Activated naive CD8-positive, alpha-beta T cell treated with anti-CD3 and anti-CD28 coated beads, Interleukin-2, amount 50 U/mL, for 24 hours (primary cell): ENCODE measurements around the gene IMP4.

Source experiments
- ATAC-seq: fragments of 150-1000 bp; cut with Tn5 transposase; one replicate; pipeline ENCODE4 v1.10.0; 2021
- DNase-seq: peaks from one replicate; pipeline ENCODE4 v3.0.0; 2021
- H3K27ac Mint-ChIP-seq: one replicate; pipeline ENCODE4 v1.8.0; 2021; ENCODE audit warnings: mild to moderate bottlenecking, mixed read lengths
- H3K27me3 Mint-ChIP-seq: one replicate; pipeline ENCODE4 v1.8.0; 2021; ENCODE audit warnings: mixed read lengths
- H3K36me3 Mint-ChIP-seq: one replicate; pipeline ENCODE4 v1.8.0; 2021; ENCODE audit warnings: low read depth, mixed read lengths
- H3K4me1 Mint-ChIP-seq: one replicate; pipeline ENCODE4 v1.8.0; 2021; ENCODE audit warnings: mixed read lengths
- H3K4me3 Mint-ChIP-seq: one replicate; pipeline ENCODE4 v1.8.0; 2021; ENCODE audit warnings: mild to moderate bottlenecking, moderate library complexity, mixed read lengths
- H3K9me3 Mint-ChIP-seq: one replicate; pipeline ENCODE4 v1.8.0; 2021; ENCODE audit warnings: mixed read lengths

Gene IMP4

GRCh38 chr2:130373808-130374365 is 31.2 kb downstream of the IMP4 start:
- Mint-ChIP-seq H3K27me3 (no peaks in the 10 kb centered on the region), H3K4me1 (peaks cover 72% of the 10 kb centered on the region), H3K9me3 (peaks cover 5% of the 10 kb centered on the region), H3K4me3 (peak overlapping the region; percentile 92), H3K27ac (peak overlapping the region; percentile 85), H3K36me3 (peaks cover 38% of the 10 kb centered on the region)
- DNase-seq (no peak), ATAC-seq (no peak)

GRCh38 chr2:130374587-130375290 is 32.0 kb downstream of the IMP4 start:
- Mint-ChIP-seq H3K9me3 (peaks cover 5% of the 10 kb centered on the region), H3K4me3 (no peak overlapping the region), H3K4me1 (peaks cover 79% of the 10 kb centered on the region), H3K36me3 (peaks cover 40% of the 10 kb centered on the region), H3K27me3 (no peaks in the 10 kb centered on the region), H3K27ac (peak overlapping the region; percentile 79)
- ATAC-seq (no peak), DNase-seq (no peak)

DNA sequence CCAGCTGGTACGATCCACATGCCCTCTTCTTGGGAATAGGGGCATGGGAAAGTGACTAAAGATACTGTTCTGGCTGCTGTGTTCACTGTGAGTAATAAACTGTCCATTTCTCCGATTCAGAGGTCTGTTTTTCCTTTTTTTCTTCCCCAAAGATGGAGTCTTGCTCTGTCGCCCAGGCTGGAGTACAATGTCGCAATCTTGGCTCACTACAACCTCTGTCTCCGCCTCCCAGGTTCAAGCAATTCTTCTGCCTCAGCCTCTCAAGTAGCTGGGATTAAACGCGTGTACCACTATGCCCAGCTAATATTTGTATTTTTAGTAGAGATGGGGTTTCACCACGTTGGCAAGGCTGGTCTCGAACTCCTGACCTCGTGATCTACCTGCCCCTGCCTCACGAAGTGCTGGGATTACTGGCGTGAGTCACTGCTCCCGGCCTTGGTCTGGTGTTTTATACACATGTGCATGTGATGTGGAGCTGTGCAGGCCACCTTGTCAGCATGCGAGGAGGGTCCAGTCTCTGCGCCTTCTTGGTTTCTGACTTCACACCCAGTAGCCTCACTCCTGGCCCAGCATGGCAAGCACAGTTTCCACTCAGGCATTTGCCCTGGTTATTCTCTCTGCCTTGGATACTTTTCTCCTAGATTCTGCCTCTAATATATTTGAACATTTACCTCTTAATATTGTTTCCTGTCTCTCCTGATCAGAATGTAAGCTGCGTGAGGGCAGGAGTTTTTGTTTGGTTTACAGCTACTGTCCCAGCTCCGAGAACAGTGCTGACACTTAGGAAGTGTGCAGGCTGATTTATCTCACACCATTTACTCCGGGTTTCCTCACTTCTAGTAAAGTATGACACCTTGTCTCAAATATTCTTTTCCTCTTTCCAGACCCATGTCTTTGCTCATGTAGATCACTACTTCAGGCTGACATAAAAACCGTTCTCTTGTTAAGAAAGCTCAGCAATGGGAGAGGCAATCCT is 32.9 kb downstream of the IMP4 start:
- H3K9me3 Mint-ChIP-seq, result peaks cover 5% of the 10 kb centered on the region
- ATAC-seq, result no peak
- no peak overlapping the region for H3K4me3 Mint-ChIP-seq
- no peaks in the 10 kb centered on the region for H3K27me3 Mint-ChIP-seq
- H3K4me1 Mint-ChIP-seq, result peaks cover 79% of the 10 kb centered on the region
- H3K27ac Mint-ChIP-seq, result no peak overlapping the region
- no peak for DNase-seq
- peaks cover 38% of the 10 kb centered on the region for H3K36me3 Mint-ChIP-seq

- DNase-seq (no peak), ATAC-seq (no peak)
- no peak overlapping the region for H3K4me3 Mint-ChIP-seq
- H3K27ac Mint-ChIP-seq, result no peak overlapping the region
- peaks cover 30% of the 10 kb centered on the region for H3K36me3 Mint-ChIP-seq
- peaks cover 75% of the 10 kb centered on the region for H3K4me1 Mint-ChIP-seq
- peaks cover 5% of the 10 kb centered on the region for H3K9me3 Mint-ChIP-seq
- no peaks in the 10 kb centered on the region for H3K27me3 Mint-ChIP-seq
Observed at GRCh38 chr2:130376433-130377293, 34.0 kb downstream of the IMP4 start.

DNA sequence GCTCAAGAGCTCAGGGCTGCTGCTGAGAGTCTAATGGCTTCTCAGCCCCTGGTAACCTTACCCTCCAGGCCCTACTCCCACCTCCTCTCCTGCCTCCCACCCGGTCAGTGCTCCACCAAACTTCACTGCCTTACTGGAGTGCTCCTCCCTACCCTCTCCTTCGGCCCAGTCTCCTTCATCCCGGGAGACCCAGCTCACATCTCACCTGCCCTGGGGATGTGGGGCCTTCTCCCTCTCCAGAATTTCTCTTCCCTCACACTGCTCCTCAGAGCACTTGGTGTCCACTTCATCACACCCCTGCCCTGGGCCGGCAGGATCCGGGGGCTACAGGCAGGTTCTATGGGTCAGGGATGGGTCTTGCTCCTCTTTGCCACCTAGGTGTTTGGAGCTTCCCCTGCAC is 34.8 kb downstream of the IMP4 start:
- peaks cover 5% of the 10 kb centered on the region for H3K9me3 Mint-ChIP-seq

GRCh38 chr2:130378206-130378897 is 35.7 kb downstream of the IMP4 start:
- ATAC-seq (no peak), DNase-seq (no peak)
- Mint-ChIP-seq H3K4me1 (peaks cover 69% of the 10 kb centered on the region), H3K27ac (no peak overlapping the region), H3K27me3 (no peaks in the 10 kb centered on the region), H3K4me3 (no peak overlapping the region), H3K36me3 (peaks cover 31% of the 10 kb centered on the region), H3K9me3 (peaks cover 5% of the 10 kb centered on the region)

More for the DNA sequence above, 34.8 kb downstream of the IMP4 start:
- ATAC-seq, result no peak
- Mint-ChIP-seq H3K4me1 (peaks cover 72% of the 10 kb centered on the region), H3K27me3 (no peaks in the 10 kb centered on the region), H3K4me3 (no peak overlapping the region), H3K27ac (no peak overlapping the region), H3K36me3 (peaks cover 30% of the 10 kb centered on the region)
- DNase-seq, result no peak

- Mint-ChIP-seq H3K4me3 (no peak overlapping the region), H3K27me3 (no peaks in the 10 kb centered on the region), H3K9me3 (peaks cover 5% of the 10 kb centered on the region), H3K4me1 (peaks cover 64% of the 10 kb centered on the region), H3K36me3 (peaks cover 26% of the 10 kb centered on the region), H3K27ac (no peak overlapping the region)
- ATAC-seq (no peak), DNase-seq (no peak)
Observed at GRCh38 chr2:130378898-130379214, 36.2 kb downstream of the IMP4 start.

- DNase-seq (peak; percentile 25), ATAC-seq (peak; percentile 91)
- no peak overlapping the region for H3K4me3 Mint-ChIP-seq
- peaks cover 15% of the 10 kb centered on the region for H3K36me3 Mint-ChIP-seq
- peaks cover 49% of the 10 kb centered on the region for H3K4me1 Mint-ChIP-seq
- H3K9me3 Mint-ChIP-seq, result peaks cover 5% of the 10 kb centered on the region
- no peak overlapping the region for H3K27ac Mint-ChIP-seq
- H3K27me3 Mint-ChIP-seq, result no peaks in the 10 kb centered on the region
Observed at GRCh38 chr2:130380096-130380934, 37.6 kb downstream of the IMP4 start.

DNA sequence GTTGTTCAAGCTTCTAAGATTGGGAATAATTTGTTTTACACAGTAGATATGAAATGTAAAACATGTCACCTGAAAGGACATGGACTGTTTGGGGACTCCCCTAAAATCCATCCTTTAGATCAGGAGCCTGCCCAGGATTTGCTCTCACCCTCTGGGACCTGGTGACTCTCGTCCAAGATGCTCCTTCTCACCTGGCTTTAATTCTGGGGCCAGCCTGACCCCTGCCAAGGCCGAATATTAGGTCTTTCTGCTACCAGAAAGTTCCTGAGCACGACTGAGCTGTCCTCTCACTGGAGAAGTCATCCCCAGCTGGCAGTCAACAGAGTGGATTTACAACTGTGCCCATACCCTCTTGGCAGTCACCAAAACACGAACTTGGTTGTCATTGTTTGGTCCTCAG is 38.4 kb downstream of the IMP4 start:
- no peak overlapping the region for H3K4me3 Mint-ChIP-seq
- no peak for DNase-seq
- no peak overlapping the region for H3K27ac Mint-ChIP-seq
- peaks cover 43% of the 10 kb centered on the region for H3K4me1 Mint-ChIP-seq
- no peak for ATAC-seq
- H3K9me3 Mint-ChIP-seq, result no peaks in the 10 kb centered on the region
- peaks cover 7% of the 10 kb centered on the region for H3K36me3 Mint-ChIP-seq
- H3K27me3 Mint-ChIP-seq, result no peaks in the 10 kb centered on the region

DNA sequence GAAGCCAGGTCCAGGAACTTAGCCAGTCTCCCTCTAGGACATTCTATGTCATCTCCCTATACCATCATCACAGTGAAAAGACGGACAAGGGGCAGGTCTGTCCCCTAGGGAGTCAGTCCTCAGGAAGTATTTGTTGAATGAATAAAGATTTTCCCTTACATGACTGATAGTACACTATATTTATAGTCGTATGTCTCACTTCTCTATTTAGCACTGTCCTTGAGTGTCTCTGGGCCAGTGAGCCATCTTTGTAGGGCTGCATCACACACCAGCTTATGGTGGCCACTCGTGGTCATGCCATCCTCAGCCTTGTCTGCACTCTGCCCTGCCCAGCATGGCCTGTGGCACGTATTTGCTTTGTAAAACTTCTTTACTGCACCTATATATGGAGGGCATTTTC is 38.9 kb downstream of the IMP4 start:
- peaks cover 39% of the 10 kb centered on the region for H3K4me1 Mint-ChIP-seq
- no peaks in the 10 kb centered on the region for H3K27me3 Mint-ChIP-seq
- no peak overlapping the region for H3K4me3 Mint-ChIP-seq
- H3K9me3 Mint-ChIP-seq, result no peaks in the 10 kb centered on the region
- DNase-seq, result no peak
- ATAC-seq, result no peak
- no peak overlapping the region for H3K27ac Mint-ChIP-seq
- H3K36me3 Mint-ChIP-seq, result peaks cover 6% of the 10 kb centered on the region

DNA sequence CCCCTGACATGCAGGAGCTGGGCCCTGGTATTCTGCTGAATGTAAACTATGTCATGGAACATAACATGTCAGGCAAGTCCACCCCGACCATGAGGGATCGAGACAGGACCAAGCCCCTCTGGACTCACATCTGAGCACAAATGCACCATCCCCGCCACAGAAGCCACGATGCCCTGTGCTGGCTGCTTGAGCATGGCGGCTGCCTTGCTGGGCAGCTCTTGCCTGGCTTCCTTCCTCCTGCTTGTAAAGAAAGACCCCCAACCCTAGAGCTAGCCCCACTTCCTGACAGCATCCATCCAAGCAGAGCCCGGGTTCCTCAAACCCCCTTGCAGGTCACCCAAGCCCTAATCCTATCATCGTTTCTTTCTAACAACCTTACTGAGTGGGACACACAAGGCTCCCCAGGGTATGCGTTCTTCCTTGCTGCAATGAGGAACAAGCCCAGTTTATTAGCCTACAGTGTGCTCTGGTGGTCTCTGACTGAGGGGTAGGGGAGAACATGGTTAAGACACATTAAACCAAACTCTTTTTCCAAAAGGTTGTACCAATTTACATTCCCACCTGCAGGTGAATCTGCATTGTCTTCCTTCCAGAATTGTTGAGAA is 39.7 kb downstream of the IMP4 start:
- Mint-ChIP-seq H3K27me3 (no peaks in the 10 kb centered on the region), H3K9me3 (no peaks in the 10 kb centered on the region), H3K4me3 (no peak overlapping the region), H3K4me1 (peaks cover 31% of the 10 kb centered on the region), H3K36me3 (peaks cover 6% of the 10 kb centered on the region), H3K27ac (no peak overlapping the region)
- no peak for ATAC-seq
- no peak for DNase-seq

- Mint-ChIP-seq H3K27ac (no peak overlapping the region), H3K4me1 (peaks cover 7% of the 10 kb centered on the region), H3K27me3 (no peaks in the 10 kb centered on the region), H3K4me3 (no peak overlapping the region), H3K9me3 (no peaks in the 10 kb centered on the region), H3K36me3 (peaks cover 3% of the 10 kb centered on the region)
- DNase-seq (no peak), ATAC-seq (no peak)
Observed at GRCh38 chr2:130385709-130386108, 43.0 kb downstream of the IMP4 start.

- ATAC-seq (no peak), DNase-seq (no peak)
- H3K36me3 Mint-ChIP-seq, result peaks cover 3% of the 10 kb centered on the region
- no peak overlapping the region for H3K4me3 Mint-ChIP-seq
- H3K9me3 Mint-ChIP-seq, result no peaks in the 10 kb centered on the region
- H3K27ac Mint-ChIP-seq, result no peak overlapping the region
- H3K27me3 Mint-ChIP-seq, result peaks cover 4% of the 10 kb centered on the region
- H3K4me1 Mint-ChIP-seq, result peaks cover 9% of the 10 kb centered on the region
Observed at GRCh38 chr2:130387071-130387400, 44.3 kb downstream of the IMP4 start.
